GM19238 (cell line): ENCODE measurements around the gene PLAU.
"Not testable (repeated sequence)": the region's sequence is repeated elsewhere in the genome, so short reads cannot be mapped to it uniquely, and the experiment has no call there.

Experiments used
- DNase-seq: peaks from one replicate; pipeline ENCODE4 v3.0.0; 2011; ENCODE audit warnings: low spot score; ENCODE audit not compliant: insufficient read length

PLAU gene

GRCh38 chr10:73920089-73920488 is 9.2 kb downstream of the PLAU start:
- peak; percentile 43 for DNase-seq

GRCh38 chr10:73922007-73922863 is 11.3 kb downstream of the PLAU start:
- no peak for DNase-seq

GRCh38 chr10:73922864-73923133 is 11.9 kb downstream of the PLAU start:
- no peak for DNase-seq

- DNase-seq, result no peak
These were observed 13.1 kb downstream of the PLAU start for GRCh38 chr10:73923935-73924598.

- DNase-seq, result no peak
These were observed 14.0 kb downstream of the PLAU start for GRCh38 chr10:73924935-73925334.

GRCh38 chr10:73925539-73925938 is 14.6 kb downstream of the PLAU start:
- DNase-seq, result no peak

- DNase-seq, result no peak
These were observed 15.3 kb downstream of the PLAU start for GRCh38 chr10:73926152-73926764.

- not testable (repeated sequence) for DNase-seq
These were observed 19.8 kb downstream of the PLAU start for GRCh38 chr10:73930630-73931327.

- DNase-seq, result peak; percentile 60
These were observed 21.1 kb downstream of the PLAU start for GRCh38 chr10:73931767-73932619.

GRCh38 chr10:73932620-73933112 is 21.7 kb downstream of the PLAU start:
- no peak for DNase-seq

GRCh38 chr10:73934074-73934473 is 23.1 kb downstream of the PLAU start:
- no peak for DNase-seq

GRCh38 chr10:73935895-73936294 is 25.0 kb downstream of the PLAU start:
- no peak for DNase-seq

- DNase-seq, result no peak
These were observed 26.6 kb downstream of the PLAU start for GRCh38 chr10:73937333-73938043.

- peak; percentile 76 for DNase-seq
These were observed 29.8 kb downstream of the PLAU start for GRCh38 chr10:73940634-73941221.

- DNase-seq, result no peak
These were observed 30.4 kb downstream of the PLAU start for GRCh38 chr10:73941300-73941699.

- DNase-seq, result no peak
These were observed 33.6 kb downstream of the PLAU start for GRCh38 chr10:73944356-73945100.

- DNase-seq, result no peak
These were observed 35.6 kb downstream of the PLAU start for GRCh38 chr10:73946253-73947145.
